NCI-H2227 (cell line): ENCODE measurements around the gene FAM216A.

ENCODE experiments used
- DNase-seq: peaks from one replicate; lab custom pipeline; 2025; ENCODE audit not compliant: unreplicated experiment; lab: John Stamatoyannopoulos, UW

The FAM216A gene

GRCh38 chr12:110538869-110539622 lies 70.4 kb downstream of the FAM216A start:
- DNase-seq: no peak
